ENCODE results near the gene BPHL.

GRCh38 chr6:3076320-3076719, 42.2 kb upstream of the BPHL start:
- TF ChIP-seq CTCF (IDR thresholded peaks at IDR 0.05) (no peak), POLR2A (IDR thresholded peaks at IDR 0.05) (no peak)

Data from right lobe of liver (tissue), 4 donors.